Smooth muscle cell (in vitro differentiated cells): ENCODE results near the gene SOX13. TPM values are rescaled to one million over a fixed set of nuclear protein-coding genes. Genes with fewer than 3 reads are reported as not detected.

Source experiments
- DNase-seq: peaks from one replicate; lab custom pipeline; 2025; ENCODE audit not compliant: unreplicated experiment; lab: John Stamatoyannopoulos, UW
- H2AFZ ChIP-seq: fragments of 200-600 bp; sonication (generic); 2 replicates; pipeline ENCODE4 v1.6.0; 2016; ENCODE audit warnings: antibody characterized with exemption, low read depth, mild to moderate bottlenecking
- H3F3A ChIP-seq: fragments of 200-600 bp; sonication (generic); 2 replicates; pipeline ENCODE4 v1.6.0; 2017; ENCODE audit warnings: antibody characterized with exemption, low read depth
- H3K27ac ChIP-seq: fragments of 200-600 bp; sonication (generic); 2 replicates; pipeline ENCODE4 v1.5.1; 2016; ENCODE audit warnings: low read depth, mild to moderate bottlenecking
- H3K27me3 ChIP-seq: fragments of 200-600 bp; sonication (generic); 2 replicates; pipeline ENCODE4 v1.6.1; 2016; ENCODE audit warnings: low read depth, mild to moderate bottlenecking
- H3K36me3 ChIP-seq: fragments of 200-600 bp; sonication (generic); 2 replicates; pipeline ENCODE4 v1.5.1; 2016; ENCODE audit warnings: low read depth
- H3K4me1 ChIP-seq: fragments of 200-600 bp; sonication (generic); 2 replicates; pipeline ENCODE4 v1.5.1; 2016; ENCODE audit warnings: low read depth
- H3K4me2 ChIP-seq: fragments of 200-600 bp; sonication (generic); 2 replicates; pipeline ENCODE4 v1.6.0; 2016; ENCODE audit warnings: mild to moderate bottlenecking
- H3K4me3 ChIP-seq: fragments of 200-600 bp; sonication (generic); 2 replicates; pipeline ENCODE4 v1.5.1; 2016; ENCODE audit warnings: mild to moderate bottlenecking
- H3K79me2 ChIP-seq: fragments of 200-600 bp; sonication (generic); 2 replicates; pipeline ENCODE4 v1.6.0; 2016; ENCODE audit warnings: low read depth, mild to moderate bottlenecking
- H3K9ac ChIP-seq: fragments of 200-600 bp; sonication (generic); 2 replicates; pipeline ENCODE4 v1.6.0; 2016; ENCODE audit warnings: low read depth
- H3K9me3 ChIP-seq: fragments of 200-600 bp; sonication (generic); replicated peaks from 2 replicates; pipeline ENCODE4 v1.5.1; 2016; ENCODE audit warnings: low read depth
- H4K20me1 ChIP-seq: fragments of 200-600 bp; sonication (generic); 2 replicates; pipeline ENCODE4 v1.6.0; 2016; ENCODE audit warnings: low read depth
- WGBS: methylation state at CpG from one replicate; pipeline ENCODE4 v1.1.7; 2016; ENCODE audit warnings: low lambda C conversion rate; 5-methylcytosine and 5-hydroxymethylcytosine counted together
- polyA plus RNA-seq: library from polyadenylated mRNA; unstranded; fragments of >200 nt; fragmentation: Nextera tagmentation; extraction: Ambion mirVana; gene quantifications from 2 replicates; pipeline ENCODE4 v1.2.1, GENCODE V29; 2016
- total RNA-seq: library from RNA; depleted of rRNA; stranded (reverse); fragments of >200 nt; gene quantifications from 2 replicates; pipeline ENCODE4 v1.2.3, GENCODE V29; 2014
- TF ChIP-seq, protein P1 (sequence below): fragments of 200-600 bp; sonication (generic); IDR thresholded peaks from 2 replicates; pipeline ENCODE4 v1.5.1; 2017; ENCODE audit warnings: borderline replicate concordance, mild to moderate bottlenecking, antibody characterized with exemption; ENCODE audit not compliant: insufficient read depth, poor library complexity, severe bottlenecking

Gene SOX13
- total and polyA plus RNA-seq, 2 experiments from 2014 or later = 0.41 to 2.3 TPM

DNA sequence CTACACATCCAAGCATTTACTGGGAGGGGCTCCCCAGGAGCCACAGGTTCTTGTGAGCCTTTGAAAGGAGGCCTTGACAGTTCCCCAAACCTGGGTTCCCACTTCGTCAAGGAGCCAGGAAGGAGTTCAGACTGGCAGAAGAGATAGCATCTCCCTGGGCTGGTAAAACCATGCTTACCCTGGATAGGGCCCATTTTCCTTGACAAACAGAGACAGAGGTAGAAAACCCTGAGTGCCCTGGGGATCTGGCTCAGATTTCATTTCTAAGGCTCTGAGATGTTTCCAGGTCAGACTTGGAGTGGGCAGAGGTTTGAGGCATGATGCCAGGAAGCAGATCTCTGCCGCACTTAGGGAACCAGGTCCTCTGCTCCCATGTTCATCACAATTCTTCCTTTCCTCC is 76.2 kb downstream of the SOX13 start:
- 83% methylated on average over 2 of the region's 2 CpGs for WGBS
- Histone ChIP-seq H3K4me1 (no peaks in the 10 kb centered on the region), H3F3A (no peaks in the 10 kb centered on the region), H3K9ac (no peak overlapping the region), H3K4me2 (no peak overlapping the region), H3K79me2 (no peaks in the 10 kb centered on the region), H3K4me3 (no peak overlapping the region), H3K36me3 (no peaks in the 10 kb centered on the region), H3K9me3 (no peaks in the 10 kb centered on the region), H4K20me1 (no peaks in the 10 kb centered on the region), H3K27ac (no peak overlapping the region), H2AFZ (no peak overlapping the region), H3K27me3 (no peaks in the 10 kb centered on the region)
- DNase-seq = no peak
- TF ChIP-seq, protein P1, sequence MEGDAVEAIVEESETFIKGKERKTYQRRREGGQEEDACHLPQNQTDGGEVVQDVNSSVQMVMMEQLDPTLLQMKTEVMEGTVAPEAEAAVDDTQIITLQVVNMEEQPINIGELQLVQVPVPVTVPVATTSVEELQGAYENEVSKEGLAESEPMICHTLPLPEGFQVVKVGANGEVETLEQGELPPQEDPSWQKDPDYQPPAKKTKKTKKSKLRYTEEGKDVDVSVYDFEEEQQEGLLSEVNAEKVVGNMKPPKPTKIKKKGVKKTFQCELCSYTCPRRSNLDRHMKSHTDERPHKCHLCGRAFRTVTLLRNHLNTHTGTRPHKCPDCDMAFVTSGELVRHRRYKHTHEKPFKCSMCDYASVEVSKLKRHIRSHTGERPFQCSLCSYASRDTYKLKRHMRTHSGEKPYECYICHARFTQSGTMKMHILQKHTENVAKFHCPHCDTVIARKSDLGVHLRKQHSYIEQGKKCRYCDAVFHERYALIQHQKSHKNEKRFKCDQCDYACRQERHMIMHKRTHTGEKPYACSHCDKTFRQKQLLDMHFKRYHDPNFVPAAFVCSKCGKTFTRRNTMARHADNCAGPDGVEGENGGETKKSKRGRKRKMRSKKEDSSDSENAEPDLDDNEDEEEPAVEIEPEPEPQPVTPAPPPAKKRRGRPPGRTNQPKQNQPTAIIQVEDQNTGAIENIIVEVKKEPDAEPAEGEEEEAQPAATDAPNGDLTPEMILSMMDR = no peak

DNA sequence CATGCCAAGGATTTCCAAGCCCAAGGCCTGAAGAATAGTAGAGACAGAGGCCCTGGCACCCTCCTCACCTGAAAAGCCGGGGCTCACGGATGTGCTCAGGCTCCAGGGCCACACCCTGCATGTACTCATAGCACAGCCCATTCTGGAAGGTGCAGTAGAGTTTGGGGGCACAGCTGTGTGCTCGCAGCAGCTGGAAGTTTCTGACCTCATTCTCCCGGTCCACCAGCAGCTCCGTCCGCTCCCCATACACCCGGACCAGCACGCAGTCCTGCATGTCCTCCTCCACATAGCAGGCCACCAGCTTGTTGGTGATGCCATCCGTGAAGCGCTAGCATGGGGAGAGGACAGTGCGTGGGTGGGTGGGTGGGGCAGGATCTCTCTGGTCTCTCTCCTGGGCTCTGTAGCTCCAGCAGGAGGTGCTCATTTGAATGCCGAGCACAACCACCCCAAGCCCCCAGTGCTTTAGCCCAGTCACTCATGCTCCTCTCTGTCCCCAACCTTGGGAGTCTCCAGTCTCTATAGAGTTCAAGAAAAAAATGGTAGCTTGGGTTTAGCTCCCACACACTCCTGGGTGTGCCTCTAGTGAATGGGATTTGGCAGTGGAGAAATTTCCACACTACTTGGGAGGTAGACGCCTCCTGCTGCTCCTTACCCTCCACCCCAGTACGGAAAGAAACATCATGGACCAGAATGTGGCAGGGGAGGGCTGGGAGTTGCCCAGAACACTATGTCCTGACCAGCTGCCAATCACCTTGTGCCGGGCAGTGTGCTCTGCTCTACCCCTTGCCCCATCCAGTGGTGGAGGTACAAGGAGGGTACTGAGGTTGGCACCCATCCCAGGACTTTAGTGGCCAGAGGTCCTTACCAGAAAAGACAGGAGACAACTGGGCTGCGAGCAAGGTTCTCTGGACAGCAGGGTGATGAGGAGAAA is 77.0 kb downstream of the SOX13 start:
- Histone ChIP-seq H4K20me1 (no peaks in the 10 kb centered on the region), H3F3A (no peaks in the 10 kb centered on the region), H3K9me3 (no peaks in the 10 kb centered on the region), H3K4me3 (no peak overlapping the region), H3K4me2 (no peak overlapping the region), H3K36me3 (no peaks in the 10 kb centered on the region), H3K4me1 (no peaks in the 10 kb centered on the region), H2AFZ (no peak overlapping the region), H3K27ac (no peak overlapping the region), H3K79me2 (no peaks in the 10 kb centered on the region), H3K27me3 (no peaks in the 10 kb centered on the region), H3K9ac (no peak overlapping the region)
- TF ChIP-seq, protein P1 = no peak
- 94% methylated on average over 16 of the region's 16 CpGs for WGBS
- no peak for DNase-seq

DNA sequence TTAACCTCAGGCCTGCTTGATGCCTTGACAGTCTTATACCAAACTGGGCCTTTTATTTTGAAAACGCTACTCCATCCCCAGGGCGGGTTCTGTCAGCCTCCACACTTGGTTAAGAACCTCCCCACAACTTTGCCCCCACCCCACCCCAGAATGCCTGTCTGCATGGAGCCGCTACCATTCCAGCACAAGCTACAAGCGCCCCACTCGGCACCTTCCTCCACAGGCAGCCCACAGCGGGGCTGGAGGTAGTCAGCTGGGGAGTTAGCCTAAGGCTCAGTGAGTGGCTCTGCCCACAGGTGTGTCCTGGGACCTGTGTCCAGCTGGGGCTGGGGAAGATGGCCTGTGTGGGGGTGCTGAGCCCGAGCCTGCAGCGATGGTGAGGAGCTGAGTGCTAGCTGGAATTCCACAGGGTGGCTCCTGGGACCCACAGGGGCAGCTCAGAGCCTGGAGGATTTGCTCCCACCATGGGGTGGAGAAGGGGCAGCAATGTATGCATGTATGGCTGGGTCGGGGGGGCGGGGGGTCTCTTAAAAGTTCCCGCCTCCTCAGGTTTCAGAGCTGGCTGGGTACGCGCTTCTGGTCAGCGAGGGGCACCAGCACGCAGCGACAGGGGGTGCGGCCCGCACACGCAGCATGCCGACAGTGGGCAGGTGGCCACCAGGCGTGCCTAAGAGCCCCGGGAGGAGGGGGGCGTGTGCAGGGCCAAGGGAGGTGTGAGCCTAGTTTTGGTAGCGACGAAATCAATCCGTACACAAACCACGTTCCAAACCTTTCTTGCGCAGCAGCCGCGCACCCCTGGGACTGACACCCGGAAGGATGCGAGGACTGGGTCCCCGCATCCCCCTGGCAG is 78.0 kb downstream of the SOX13 start:
- Histone ChIP-seq H3K27me3 (no peaks in the 10 kb centered on the region), H4K20me1 (no peaks in the 10 kb centered on the region), H3K36me3 (no peaks in the 10 kb centered on the region), H3K9ac (peak overlapping the region; percentile 56), H3K79me2 (no peaks in the 10 kb centered on the region), H3F3A (no peaks in the 10 kb centered on the region), H3K4me1 (no peaks in the 10 kb centered on the region), H3K4me3 (peak overlapping the region; percentile 63), H2AFZ (peak overlapping the region; percentile 84), H3K27ac (no peak overlapping the region), H3K4me2 (peak overlapping the region; percentile 96), H3K9me3 (no peaks in the 10 kb centered on the region)
- DNase-seq = no peak
- WGBS = 28% methylated on average over 28 of the region's 33 CpGs
- TF ChIP-seq, protein P1 = no peak
